ENCODE measurements around the gene UBE2L6.

UBE2L6 gene

GRCh38 chr11:57574061-57574460 is 6.6 kb upstream of the UBE2L6 start:
- in situ Hi-C loops (cut with MboI; ENCODE audit: low pct_unique_long_range_greater_than_20kb, low sequenced_read_pairs) = no loop called here
- DNase-seq = no peak

- DNase-seq = peak; percentile 81
- in situ Hi-C loops (cut with MboI; ENCODE audit: low pct_unique_long_range_greater_than_20kb, low sequenced_read_pairs) = no loop called here
Observed at GRCh38 chr11:57571606-57572005, 4.1 kb upstream of the UBE2L6 start.

DNA sequence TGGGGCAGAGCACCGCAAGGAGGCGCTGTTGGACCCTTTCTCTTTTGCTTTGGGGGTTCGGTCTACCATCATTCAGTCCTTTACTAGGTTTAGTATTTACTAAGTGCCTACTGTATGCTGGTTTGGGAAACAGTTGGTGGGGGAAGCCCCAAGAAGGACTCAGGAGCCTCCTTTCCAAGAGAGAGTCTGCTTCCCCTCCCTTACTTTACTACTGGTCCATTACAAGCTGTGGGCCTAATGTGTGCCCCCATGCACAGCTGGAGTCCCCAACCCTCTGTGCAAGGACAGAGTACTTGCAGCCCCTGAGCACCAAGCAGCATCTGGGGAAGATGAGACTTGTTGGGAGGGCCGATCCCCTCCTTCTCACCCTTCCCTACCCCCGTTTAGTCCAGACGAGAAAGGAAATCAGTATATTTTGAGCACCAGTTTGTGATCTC is 876 bp upstream of the UBE2L6 start:
- peak; percentile 91 for DNase-seq
- in situ Hi-C loops (cut with MboI; ENCODE audit: low pct_unique_long_range_greater_than_20kb, low sequenced_read_pairs) = loop anchor here (5.0 kb wide), 1 partner anchor 74 kb away; no protein-coding TSS in a partner anchor

DNA sequence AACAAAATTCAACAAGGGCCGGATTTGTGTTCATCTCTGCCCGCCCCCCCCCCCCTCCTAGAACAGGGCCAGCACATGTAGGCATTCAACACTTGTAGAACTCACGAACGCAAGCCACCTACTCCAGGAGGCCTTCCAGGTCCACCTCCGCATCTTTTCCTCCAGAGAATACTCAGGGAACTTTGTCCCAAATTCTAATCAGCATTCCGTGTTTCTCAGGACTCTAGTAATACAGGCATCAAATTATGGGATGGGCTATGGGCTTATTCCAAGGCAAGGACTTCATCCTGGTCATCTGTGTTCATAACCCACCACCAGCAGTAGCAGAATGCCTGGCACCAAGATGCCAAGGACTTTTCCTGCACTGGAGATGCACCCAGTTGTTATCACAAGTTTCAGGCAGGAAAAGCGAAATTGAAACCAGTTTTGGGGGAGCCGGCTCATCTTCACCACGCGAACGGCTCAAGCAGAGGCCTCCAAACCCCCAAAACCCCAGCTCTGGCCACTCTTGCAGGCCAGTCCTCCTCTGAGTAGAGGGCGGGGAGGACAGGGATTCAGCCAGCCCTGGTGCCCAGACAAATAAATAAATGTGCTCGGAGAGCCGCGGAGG is 462 bp downstream of the UBE2L6 start:
- in situ Hi-C loops (cut with MboI; ENCODE audit: low pct_unique_long_range_greater_than_20kb, low sequenced_read_pairs) = loop anchor here (5.0 kb wide), 1 partner anchor 75 kb away; no protein-coding TSS in a partner anchor
- no peak for DNase-seq

DNA sequence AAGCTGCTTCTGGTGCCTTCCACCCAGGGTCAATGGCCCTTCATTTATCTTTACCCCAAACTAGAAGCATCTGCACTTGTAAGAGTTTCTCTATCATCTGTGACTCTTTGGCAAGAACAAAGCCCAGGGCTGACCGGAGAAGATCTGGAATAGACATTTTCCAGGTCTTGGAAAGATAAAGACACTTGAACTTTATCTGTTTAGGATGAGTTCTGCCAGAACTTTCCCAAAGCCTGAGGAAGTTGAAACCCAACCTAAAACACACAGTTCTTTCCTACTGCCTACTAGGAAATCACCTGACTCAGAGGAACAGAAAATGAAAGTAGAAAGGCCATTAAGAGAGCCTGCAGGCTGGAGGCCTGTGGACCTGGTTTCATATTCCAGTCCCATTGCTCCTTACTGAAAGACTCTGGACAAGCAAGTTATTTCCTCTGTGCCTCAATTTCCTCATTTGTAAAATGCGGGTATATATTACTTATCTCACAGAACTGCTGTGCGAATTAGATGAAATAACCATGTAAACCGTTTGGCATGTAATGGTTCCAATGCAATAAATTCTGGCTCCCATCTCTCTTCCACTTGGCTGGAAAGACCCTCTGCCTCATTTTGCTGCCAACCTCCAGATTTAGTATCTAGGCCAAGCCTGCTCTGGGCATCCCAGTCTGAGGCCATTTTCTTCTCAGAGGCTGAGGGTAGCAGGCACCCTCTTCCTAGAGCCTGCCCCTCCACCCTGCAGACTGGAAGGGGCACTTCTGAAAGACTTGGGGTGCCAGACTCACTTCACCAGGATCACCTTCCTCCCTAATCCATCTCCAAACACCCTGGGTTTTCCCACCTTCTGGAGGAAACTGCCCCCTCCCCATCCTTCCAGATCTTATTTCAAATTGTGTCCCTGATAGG is 1.2 kb downstream of the UBE2L6 start:
- in situ Hi-C loops (cut with MboI; ENCODE audit: low pct_unique_long_range_greater_than_20kb, low sequenced_read_pairs) = loop anchor here (5.0 kb wide), 1 partner anchor 76 kb away; no protein-coding TSS in a partner anchor
- peak; percentile 55 for DNase-seq

- no peak for DNase-seq
- in situ Hi-C loops (cut with MboI; ENCODE audit: low pct_unique_long_range_greater_than_20kb, low sequenced_read_pairs) = no loop called here
Observed at GRCh38 chr11:57562596-57562995, 4.9 kb downstream of the UBE2L6 start.

DNA sequence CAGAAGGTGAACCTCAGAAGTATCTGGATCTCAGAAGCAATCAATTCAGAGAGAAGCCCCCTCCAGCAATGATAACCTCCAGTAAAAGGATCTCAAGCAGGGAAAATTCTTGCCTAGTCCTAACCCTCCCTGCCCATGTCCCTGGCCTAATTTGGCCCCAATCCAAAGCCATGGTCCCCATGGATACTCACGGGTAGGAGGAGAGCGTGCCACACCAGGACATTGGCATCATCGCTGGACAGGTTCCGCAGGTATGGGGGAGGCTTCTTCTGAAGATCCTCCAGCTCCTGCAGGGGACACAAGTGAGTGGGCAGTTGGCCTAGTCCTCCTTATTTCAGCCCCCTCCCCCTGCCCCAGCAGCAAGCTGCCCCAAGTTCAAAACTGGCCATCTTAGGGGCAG is 7.3 kb downstream of the UBE2L6 start:
- in situ Hi-C loops (cut with MboI; ENCODE audit: low pct_unique_long_range_greater_than_20kb, low sequenced_read_pairs) = no loop called here
- no peak for DNase-seq

DNA sequence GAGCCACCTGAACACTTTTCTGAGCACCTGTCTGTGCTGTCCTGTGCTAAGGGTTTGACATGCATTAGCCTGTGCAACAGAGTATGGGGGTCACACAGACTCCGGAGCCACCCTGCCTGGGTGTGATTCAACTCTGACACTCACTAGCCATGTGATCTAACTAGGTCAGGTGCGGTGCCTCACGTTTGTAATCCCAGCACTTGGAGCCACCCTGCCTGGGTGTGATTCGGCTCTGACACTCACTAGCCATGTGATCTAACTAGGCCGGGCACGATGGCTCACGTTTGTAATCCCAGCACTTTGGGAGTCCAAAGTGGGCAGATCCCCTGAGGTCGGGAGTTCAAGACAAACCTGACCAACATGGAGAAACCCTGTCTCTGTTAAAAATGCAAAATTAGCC is 11.4 kb downstream of the UBE2L6 start:
- in situ Hi-C loops (cut with MboI; ENCODE audit: low pct_unique_long_range_greater_than_20kb, low sequenced_read_pairs) = no loop called here
- no peak for DNase-seq

DNA sequence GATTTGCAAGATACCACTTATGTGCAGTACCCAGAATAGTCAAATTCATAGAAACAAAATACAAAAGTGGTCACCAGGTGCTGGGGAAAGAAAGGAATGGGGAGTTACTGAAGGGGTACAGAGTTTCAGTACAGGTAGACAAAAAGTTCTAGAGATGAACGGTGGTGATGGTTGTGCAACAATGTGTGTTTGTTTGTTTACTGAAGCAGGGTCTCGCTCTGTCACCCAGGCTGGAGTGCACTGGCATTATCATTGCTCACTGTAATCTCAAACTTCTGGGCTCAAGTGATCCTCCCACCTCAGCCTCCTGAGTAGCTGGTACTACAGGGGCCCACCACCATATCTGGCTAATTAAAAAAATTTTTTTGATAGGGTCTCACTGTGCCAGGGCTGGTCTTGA is 12.1 kb downstream of the UBE2L6 start:
- in situ Hi-C loops (cut with MboI; ENCODE audit: low pct_unique_long_range_greater_than_20kb, low sequenced_read_pairs) = no loop called here
- DNase-seq = no peak

DNA sequence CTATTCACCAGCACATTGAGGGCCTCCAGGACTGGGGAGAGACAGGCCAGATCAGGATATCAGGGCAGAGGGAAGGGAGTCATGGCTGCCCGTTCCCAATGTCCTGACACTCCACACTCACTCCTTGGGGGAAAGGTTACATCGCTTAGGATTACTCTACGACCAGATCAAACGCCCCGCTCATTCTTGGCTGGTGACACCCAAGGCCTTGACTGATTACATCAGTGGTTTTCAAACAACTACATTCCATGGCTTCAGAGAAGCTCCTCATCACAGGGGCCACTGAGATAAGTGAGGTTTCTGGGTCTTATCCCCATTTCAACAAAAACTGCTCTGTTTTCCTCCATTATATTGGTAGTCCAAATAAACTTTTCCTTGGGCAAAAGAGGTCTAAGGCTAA is 15.0 kb downstream of the UBE2L6 start:
- in situ Hi-C loops (cut with MboI; ENCODE audit: low pct_unique_long_range_greater_than_20kb, low sequenced_read_pairs) = no loop called here
- no peak for DNase-seq

DNA sequence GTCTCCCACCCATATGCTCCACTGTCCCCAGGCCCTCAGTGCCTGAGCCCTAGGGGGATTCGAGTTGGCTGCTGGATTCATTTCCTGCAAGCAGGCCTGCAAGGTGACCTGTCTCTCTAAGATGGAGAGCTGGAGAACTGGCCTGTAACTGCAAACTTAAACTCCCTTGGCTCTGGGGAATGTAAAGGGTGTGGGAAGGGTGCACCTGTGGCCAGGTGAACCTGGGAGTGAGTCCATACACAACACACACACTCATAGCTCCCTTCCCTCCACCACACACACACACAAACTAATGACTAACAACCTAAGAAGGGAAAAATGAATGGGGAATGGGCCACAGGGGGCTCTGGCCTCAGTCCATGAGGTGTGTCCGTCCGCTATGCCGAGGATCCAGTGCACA is 15.5 kb downstream of the UBE2L6 start:
- DNase-seq = no peak
- in situ Hi-C loops (cut with MboI; ENCODE audit: low pct_unique_long_range_greater_than_20kb, low sequenced_read_pairs) = no loop called here

- DNase-seq = no peak
- in situ Hi-C loops (cut with MboI; ENCODE audit: low pct_unique_long_range_greater_than_20kb, low sequenced_read_pairs) = no loop called here
Observed at GRCh38 chr11:57549983-57550382, 17.5 kb downstream of the UBE2L6 start.

GRCh38 chr11:57547854-57548377 is 19.6 kb downstream of the UBE2L6 start:
- DNase-seq = peak; percentile 54
- in situ Hi-C loops (cut with MboI; ENCODE audit: low pct_unique_long_range_greater_than_20kb, low sequenced_read_pairs) = no loop called here

- no peak for DNase-seq
- in situ Hi-C loops (cut with MboI; ENCODE audit: low pct_unique_long_range_greater_than_20kb, low sequenced_read_pairs) = no loop called here
Observed at GRCh38 chr11:57546869-57547475, 20.5 kb downstream of the UBE2L6 start.

DNA sequence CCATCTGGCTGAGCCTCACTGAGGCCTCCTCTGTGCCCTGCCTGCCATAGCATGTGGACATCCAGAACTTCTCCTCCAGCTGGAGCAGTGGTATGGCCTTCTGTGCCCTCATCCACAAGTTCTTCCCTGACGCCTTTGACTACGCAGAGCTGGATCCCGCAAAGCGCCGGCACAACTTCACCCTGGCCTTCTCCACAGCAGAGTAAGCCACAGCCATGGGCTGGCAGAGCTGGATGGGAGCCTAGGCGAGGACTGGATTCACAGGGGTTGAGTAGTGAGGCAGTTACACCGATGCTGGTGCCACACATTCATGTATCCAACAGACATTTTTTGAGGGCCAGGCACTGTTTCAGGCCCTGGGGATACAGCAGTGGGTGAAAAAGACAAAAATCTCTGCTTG is 21.0 kb downstream of the UBE2L6 start:
- no peak for DNase-seq
- in situ Hi-C loops (cut with MboI; ENCODE audit: low pct_unique_long_range_greater_than_20kb, low sequenced_read_pairs) = no loop called here

- DNase-seq = no peak
- in situ Hi-C loops (cut with MboI; ENCODE audit: low pct_unique_long_range_greater_than_20kb, low sequenced_read_pairs) = no loop called here
Observed at GRCh38 chr11:57545883-57546282, 21.6 kb downstream of the UBE2L6 start.

- no peak for DNase-seq
- in situ Hi-C loops (cut with MboI; ENCODE audit: low pct_unique_long_range_greater_than_20kb, low sequenced_read_pairs) = no loop called here
Observed at GRCh38 chr11:57544566-57544965, 22.9 kb downstream of the UBE2L6 start.

- DNase-seq = no peak
- in situ Hi-C loops (cut with MboI; ENCODE audit: low pct_unique_long_range_greater_than_20kb, low sequenced_read_pairs) = no loop called here
Observed at GRCh38 chr11:57543593-57543992, 23.9 kb downstream of the UBE2L6 start.

- DNase-seq = no peak
- in situ Hi-C loops (cut with MboI; ENCODE audit: low pct_unique_long_range_greater_than_20kb, low sequenced_read_pairs) = no loop called here
Observed at GRCh38 chr11:57542582-57542981, 24.9 kb downstream of the UBE2L6 start.

GRCh38 chr11:57541169-57541568 is 26.3 kb downstream of the UBE2L6 start:
- DNase-seq = no peak
- in situ Hi-C loops (cut with MboI; ENCODE audit: low pct_unique_long_range_greater_than_20kb, low sequenced_read_pairs) = no loop called here
